ENCODE results near the gene GAGE10.

GAGE10 gene, protein sequence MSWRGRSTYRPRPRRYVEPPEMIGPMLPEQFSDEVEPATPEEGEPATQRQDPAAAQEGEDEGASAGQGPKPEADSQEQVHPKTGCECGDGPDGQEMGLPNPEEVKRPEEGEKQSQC

GRCh38 chrX:49303346-49303745 lies at the start of gene GAGE10:
TSS of gene GAGE10 (plus strand) at chrX:49303646. CDS start at chrX:49304860, 1,214 bp downstream.
- no peak for DNase-seq
- intact Hi-C loops (cut with DNase I): no loop called here

DNA sequence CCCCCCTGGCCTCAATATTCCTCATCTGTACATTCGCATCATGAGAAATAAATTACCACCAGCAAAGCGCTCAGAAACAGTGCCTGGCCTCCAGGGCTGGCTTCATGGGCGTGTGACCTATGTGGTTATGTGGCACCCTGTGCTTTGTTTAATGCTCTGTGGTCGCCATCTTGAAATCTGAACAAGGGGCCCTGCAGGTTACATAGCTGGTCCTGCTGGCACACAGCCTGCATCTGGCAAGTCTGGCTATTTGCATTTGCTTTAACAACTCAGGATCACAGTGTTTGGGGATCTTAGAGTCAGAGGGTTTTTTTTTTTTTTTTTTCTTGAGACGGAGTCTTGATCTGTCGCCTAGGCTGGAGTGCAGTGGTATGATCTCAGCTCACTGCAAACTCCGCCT lies 48.8 kb upstream of the GAGE10 start:
- DNase-seq: peak in 1 of 10 donors; percentile 3
- intact Hi-C loops (cut with DNase I): no loop called here

GRCh38 chrX:49256268-49256995 lies 47.0 kb upstream of the GAGE10 start:
- intact Hi-C loops (cut with DNase I): no loop called here
- DNase-seq: peak in 2 of 10 donors; percentile 55 to 60

- intact Hi-C loops (cut with DNase I): no loop called here
- peak in 2 of 10 donors; percentile 67 to 78 for DNase-seq
Observed at GRCh38 chrX:49257074-49257790, 46.2 kb upstream of the GAGE10 start.

DNA sequence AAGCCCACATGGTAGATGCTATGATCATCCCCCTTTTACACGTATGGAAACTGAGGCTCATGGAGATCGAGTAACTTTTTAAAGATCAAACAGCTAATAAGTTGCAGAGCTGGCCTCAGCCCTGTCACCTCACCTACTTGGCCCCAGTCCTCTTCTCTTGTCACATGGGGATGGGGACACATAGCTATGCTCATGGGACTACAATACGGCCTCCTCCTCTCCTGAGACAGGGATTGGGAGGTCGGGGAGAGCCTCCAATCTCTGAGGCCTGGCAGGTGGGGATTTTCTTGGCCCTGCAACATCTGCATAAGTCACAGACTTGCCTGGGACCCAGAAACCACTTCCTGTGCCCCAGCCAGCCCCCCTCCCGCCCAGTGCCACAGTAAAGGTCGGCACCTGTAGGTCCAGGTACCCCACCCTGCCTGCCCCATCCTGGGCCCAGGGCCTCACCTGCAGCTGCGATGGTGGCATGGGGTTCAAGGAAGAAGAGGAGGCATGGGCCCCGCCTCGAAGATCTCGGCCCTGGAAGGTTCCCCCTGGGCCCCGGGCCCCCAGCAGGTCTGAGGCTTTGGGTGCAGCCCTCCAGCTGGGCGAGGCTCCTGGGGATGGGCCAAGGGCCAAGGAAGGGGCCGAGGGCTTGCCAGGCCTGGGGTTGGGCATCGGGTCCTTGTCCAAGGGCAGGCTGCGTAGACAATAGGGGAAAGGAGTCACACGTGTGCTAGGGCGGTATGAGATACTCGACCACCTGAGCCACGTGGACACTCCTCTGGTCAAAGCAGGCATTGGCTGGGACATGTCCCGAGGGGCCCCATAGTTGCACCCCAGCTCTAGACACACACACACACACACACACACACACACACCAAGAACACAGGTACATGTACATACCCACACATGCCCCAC lies 45.3 kb upstream of the GAGE10 start:
- intact Hi-C loops (cut with DNase I): no loop called here
- DNase-seq: peak in 2 of 10 donors; percentile 70 to 74

DNA sequence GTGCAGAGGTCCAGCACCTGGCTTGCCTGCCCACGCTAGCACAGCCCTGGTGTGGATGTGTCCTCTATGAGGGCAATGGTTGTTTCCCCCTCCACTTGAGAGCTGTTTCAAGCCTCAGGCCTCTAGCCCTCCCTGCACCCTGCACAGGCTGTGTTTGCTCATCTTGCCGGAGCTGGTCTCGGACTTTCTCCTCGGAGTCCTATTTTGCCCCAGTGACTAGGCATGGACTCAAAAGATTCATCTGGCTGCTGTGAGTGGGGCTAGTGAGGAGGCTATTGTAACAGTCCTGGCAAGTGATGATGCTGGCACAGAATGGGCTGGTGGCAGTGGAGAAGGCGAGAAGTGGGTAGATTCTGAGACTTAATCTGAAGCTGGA lies 44.7 kb upstream of the GAGE10 start:
- intact Hi-C loops (cut with DNase I): no loop called here
- DNase-seq: peak in 1 of 10 donors; percentile 80

GRCh38 chrX:49260221-49260985 lies 43.0 kb upstream of the GAGE10 start:
- intact Hi-C loops (cut with DNase I): no loop called here
- DNase-seq: peak in 2 of 10 donors; percentile 46 to 55

GRCh38 chrX:49262603-49263002 lies 40.8 kb upstream of the GAGE10 start:
- no peak for DNase-seq
- intact Hi-C loops (cut with DNase I): no loop called here

GRCh38 chrX:49263631-49264030 lies 39.8 kb upstream of the GAGE10 start:
- intact Hi-C loops (cut with DNase I): no loop called here
- DNase-seq: peak in 1 of 10 donors; percentile 12

- intact Hi-C loops (cut with DNase I): no loop called here
- DNase-seq: peak in 1 of 10 donors; percentile 16
Observed at GRCh38 chrX:49264460-49264859, 39.0 kb upstream of the GAGE10 start, which contains the start of gene FOXP3. TSS of gene FOXP3 (minus strand) at chrX:49264710. CDS start at chrX:49258505, 6,205 bp downstream.

DNA sequence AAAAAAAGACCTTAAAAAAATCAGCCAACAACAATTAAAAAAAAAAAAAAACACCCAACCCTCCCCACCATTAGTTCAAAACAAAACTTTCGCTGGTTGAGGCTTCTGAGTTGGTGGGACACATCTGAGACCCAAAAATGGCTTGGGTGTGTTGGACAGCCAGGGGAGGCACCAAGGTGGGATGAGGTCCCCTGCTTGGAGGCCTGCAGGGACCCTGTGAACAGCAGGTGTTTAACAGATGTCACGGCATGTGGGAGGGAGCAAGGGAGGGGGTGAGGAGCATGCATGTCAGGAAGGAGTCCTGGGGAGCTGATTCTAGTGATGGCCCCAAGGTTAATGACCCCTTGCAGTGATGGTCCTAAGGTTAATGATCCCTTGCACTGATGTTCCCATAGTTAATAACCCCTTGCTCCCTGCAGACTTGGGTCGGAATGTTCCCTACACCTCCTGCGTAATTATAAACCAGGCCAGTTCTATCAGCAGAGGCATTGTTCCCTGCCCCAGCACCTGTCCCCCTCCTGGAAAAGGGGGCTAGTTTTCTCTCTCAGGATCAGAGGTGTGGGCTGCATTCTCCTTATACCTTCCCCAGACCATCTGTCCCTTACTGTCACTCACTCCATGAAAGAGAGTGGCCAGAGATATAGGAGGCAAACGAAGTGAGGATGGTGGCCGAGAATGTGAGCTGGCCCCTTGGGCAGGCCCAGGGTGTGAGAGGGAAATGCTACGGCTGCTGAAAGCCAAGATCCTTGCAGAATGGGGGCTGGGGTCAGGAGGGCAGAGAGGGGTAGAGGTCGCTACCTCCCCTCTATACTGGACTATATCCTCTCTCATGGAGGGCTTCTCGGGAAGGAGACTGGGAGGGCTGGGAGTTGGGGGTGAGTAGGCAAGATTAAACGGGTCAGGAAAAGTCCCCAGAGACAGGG lies 36.7 kb upstream of the GAGE10 start:
- intact Hi-C loops (cut with DNase I): no loop called here

GRCh38 chrX:49268702-49269009 lies 34.8 kb upstream of the GAGE10 start:
- intact Hi-C loops (cut with DNase I): loop anchor here (2.0 kb wide), 1 partner anchor 76 kb away; no protein-coding TSS in a partner anchor
- DNase-seq: no peak

More for the DNA sequence above, 36.7 kb upstream of the GAGE10 start:
- DNase-seq: peak in 2 of 10 donors; percentile 51 to 60

DNA sequence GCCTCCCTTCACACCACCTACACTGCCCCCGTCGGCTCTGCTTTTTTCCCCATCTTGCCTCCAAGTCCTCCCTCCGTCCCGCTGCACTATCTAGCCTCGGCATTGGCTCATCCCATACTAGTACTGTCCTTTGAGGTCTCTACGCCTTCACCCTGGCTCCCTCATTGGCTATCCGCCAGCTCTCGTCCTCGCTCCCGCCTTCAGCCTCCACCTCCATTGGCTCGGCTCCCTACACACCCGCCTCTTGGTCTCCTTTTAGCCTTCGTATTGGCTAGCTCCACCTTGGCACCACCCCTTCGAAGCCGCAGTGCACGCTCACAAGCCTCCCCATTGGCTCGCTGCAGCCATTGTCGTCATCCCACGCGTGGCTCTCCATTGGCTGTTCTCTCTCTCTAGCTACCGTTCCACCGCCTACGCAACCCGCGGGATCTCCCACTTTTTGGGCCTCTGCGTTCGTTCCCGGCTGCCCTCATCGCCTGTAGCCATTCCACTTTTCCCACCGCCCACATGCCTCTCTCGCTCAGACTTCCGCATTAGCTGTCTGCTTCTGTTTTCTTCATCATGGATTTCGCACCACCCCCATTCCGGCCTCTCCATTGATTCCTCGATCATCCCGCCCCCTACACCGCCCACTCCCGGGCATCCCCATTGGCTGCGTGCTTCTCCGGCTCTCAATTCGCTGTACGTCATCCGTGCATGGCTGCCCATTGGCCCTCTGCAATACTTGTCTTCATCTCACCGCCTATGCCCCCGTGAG lies 34.3 kb upstream of the GAGE10 start:
- intact Hi-C loops (cut with DNase I): loop anchor here (2.0 kb wide), 1 partner anchor 76 kb away; no protein-coding TSS in a partner anchor
- DNase-seq: peak; percentile 92 to 99 (median 94)

DNA sequence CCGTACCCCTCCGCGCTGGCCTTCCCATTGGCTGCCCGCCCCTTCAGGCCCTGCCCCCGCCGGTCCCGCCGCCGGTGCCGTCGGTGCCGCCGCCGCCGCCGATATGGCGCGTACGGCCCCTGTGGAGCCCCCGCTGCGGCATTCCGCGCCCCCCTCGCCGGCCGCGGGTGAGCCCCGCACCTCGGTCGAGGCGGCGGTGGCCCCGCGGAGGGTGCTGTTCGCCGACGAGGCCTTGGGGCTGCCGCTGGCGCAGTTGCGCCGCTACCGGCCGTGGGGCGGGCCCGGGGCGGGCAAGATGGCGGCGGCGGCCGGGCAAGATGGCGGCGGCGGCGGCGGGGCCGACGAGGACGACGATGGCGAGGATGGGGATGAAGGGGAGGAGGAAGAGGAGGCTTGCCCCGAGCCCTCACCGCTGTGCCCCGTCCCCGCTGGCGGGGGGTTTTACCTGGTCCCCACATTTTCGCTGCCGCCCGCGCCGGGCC lies 33.6 kb upstream of the GAGE10 start, which contains the start of gene PPP1R3F:
Gene PPP1R3F (plus strand): TSS at position 27 of the 482 bp plus-strand sequence. CDS start 77 bp downstream, at position 104.
- DNase-seq: peak in 1 of 10 donors; percentile 94
- intact Hi-C loops (cut with DNase I): loop anchor here (2.0 kb wide), 1 partner anchor 77 kb away; no protein-coding TSS in a partner anchor

- intact Hi-C loops (cut with DNase I): no loop called here
- peak in 2 of 10 donors; percentile 74 to 86 for DNase-seq
Observed at GRCh38 chrX:49270249-49270921, 33.1 kb upstream of the GAGE10 start.

DNA sequence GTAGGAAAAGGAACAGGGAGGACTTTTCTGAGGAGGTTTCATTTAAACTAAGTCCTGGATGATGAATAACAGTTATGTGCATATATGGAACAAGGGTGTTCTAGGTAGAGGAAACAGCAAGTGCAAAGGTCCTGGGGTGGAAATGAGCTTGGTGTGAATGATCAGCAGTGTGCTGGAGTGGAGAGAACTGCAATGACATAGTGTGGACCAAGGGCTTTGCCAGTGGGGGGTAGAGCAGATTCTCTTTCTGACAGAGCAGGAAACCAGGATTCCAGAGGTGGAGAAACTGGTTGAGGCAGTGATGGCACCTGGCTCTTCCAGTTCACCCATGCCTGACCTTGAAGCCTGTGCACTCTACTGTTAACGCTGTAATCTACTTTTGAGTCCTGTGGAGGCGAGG lies 32.1 kb upstream of the GAGE10 start:
- DNase-seq: no peak
- intact Hi-C loops (cut with DNase I): no loop called here

DNA sequence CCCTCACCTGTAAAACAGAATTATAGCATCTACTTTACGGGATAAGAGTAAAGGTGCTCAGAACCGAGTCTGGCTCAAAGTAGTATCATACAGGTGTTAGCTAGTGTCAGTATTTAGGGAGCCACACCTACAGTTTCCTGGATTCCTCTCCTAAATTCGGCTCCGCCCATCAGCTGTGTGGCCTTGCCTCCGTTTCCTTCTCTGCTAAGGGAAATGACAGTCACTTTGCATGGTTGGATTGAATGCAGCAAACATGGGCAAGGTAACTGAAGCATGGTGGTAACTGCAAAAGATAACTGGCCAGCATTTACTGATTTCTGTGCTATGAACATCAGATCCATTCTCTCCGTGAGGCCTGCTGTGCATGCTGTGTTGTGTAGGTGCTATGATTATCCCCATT lies 31.0 kb upstream of the GAGE10 start:
- intact Hi-C loops (cut with DNase I): no loop called here
- peak in 1 of 10 donors; percentile 9 for DNase-seq

Data from posterior cingulate gyrus (tissue), 11 donors.